Epithelial cell of esophagus (primary cell): Measurements from ENCODE around the gene CASZ1.

Source experiments
- DNase-seq: peaks from one replicate; pipeline ENCODE4 v3.0.0; 2010; ENCODE audit warnings: low read depth
- H3K4me3 ChIP-seq: 2 replicates; pipeline ENCODE4 v1.5.1; 2011; ENCODE audit warnings: mild to moderate bottlenecking, low read length, control low read depth
- TF ChIP-seq, protein P1 (sequence below): IDR thresholded peaks from 2 replicates; pipeline ENCODE4 v1.5.1; 2011; ENCODE audit warnings: low read depth, mild to moderate bottlenecking, low read length, control low read depth, inconsistent platforms; ENCODE audit not compliant: insufficient read depth; ENCODE audit errors: missing control alignments

The CASZ1 gene

DNA sequence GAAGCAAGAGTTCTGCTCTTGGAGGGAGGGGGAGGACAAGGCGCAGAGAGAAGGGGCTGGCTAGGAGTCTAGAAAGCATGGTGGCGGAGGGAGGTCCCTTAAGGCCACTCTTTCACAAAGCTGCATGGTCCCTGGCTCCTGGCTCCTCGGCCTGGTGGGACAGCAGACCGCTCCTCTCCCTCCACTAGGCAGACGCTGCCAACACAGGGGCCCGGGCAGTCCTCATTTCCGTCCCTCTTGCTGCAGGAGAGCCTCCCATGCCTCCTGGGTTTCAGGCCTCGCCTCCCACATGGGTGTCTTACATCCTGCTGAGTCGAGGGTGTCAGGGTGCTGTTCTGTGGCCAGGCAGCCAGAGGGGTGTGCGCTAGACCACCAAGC lies 108.0 kb downstream of the CASZ1 start:
- H3K4me3 ChIP-seq = no peak overlapping the region
- TF ChIP-seq, protein P1, sequence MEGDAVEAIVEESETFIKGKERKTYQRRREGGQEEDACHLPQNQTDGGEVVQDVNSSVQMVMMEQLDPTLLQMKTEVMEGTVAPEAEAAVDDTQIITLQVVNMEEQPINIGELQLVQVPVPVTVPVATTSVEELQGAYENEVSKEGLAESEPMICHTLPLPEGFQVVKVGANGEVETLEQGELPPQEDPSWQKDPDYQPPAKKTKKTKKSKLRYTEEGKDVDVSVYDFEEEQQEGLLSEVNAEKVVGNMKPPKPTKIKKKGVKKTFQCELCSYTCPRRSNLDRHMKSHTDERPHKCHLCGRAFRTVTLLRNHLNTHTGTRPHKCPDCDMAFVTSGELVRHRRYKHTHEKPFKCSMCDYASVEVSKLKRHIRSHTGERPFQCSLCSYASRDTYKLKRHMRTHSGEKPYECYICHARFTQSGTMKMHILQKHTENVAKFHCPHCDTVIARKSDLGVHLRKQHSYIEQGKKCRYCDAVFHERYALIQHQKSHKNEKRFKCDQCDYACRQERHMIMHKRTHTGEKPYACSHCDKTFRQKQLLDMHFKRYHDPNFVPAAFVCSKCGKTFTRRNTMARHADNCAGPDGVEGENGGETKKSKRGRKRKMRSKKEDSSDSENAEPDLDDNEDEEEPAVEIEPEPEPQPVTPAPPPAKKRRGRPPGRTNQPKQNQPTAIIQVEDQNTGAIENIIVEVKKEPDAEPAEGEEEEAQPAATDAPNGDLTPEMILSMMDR = no peak
- DNase-seq = no peak

DNA sequence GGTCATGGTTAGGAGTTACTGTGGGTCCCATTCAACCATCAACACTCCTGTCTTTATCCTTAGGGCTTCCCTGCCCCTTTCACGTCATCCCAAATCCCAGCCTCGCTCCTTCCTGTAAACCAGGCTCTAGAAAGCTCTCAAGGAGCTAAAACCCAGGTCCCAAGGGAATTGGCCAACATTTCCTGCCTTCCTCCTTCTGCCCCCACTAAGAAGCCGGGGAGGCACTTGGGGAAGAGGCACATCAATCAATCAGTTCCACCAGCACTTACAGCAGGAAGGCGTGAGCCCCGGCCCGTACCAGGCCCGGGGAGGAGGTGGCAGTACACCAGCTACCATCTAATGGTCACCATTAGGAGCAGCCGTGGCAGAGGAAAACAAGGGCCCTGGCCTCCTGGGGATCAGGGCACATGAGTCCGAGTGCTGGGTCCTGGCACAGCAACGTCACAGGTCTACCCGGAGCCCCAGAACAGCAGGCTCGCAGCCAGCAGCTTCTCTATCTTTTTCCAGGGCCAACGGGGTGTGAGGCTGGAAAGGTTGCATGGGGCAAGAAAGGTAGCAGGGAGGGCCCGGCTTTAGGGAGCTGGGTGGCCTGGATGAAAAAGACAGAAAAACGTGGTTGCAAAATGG lies 108.6 kb downstream of the CASZ1 start:
- no peak for DNase-seq
- H3K4me3 ChIP-seq = no peak overlapping the region
- TF ChIP-seq, protein P1 = no peak

DNA sequence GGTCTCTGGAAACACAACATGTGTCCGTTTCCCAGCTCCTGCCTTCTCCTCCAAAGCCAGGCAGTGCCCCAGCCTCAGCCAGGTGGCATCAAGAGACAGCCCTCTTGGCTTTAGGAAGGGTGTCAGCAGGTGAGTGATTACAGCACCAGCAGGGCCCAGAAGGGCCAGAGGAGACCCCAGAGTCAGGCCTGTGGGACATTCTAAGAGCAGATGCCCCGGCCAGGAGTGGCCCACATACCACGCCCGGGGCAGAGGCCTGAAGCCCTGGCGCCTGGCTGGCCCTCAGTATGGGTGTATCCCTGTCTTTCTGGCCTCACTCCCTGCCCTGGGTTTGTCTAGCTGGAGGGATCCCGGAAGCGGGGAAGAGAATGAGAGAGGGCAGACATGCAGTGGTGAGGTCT lies 109.2 kb downstream of the CASZ1 start:
- H3K4me3 ChIP-seq = no peak overlapping the region
- DNase-seq = no peak
- TF ChIP-seq, protein P1 = no peak

DNA sequence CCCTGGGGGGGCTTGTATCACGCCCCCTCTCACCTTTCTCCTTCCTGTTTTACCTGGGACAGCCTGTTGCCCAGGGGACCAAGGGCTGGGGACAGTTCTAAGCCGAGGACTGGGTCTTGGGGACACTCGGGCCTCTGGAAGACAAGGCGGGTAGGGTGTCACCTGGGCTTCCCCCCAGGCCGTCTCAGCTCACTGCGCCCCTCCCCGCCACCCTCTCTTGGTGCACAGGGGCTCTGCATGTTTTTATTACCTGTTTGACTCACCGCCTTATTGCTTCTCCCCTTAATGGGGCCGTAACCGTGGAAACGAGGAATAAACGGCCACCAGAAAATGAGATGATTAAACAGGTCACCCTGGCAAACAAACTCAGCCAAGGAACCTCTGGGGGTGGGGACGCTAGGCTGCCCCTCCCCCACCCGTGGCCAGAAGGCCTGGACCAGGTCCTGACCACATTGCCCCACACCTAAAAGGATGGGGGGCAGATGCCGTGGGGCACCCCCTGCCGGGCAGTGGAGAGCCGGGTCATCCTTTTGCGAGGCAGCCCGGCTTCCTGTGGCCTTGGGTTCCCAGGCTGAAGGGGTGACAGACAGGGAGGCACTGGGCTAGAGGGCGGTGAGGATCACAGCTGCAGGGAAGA lies 109.9 kb downstream of the CASZ1 start:
- DNase-seq = no peak
- TF ChIP-seq, protein P1 = no peak
- H3K4me3 ChIP-seq = no peak overlapping the region

DNA sequence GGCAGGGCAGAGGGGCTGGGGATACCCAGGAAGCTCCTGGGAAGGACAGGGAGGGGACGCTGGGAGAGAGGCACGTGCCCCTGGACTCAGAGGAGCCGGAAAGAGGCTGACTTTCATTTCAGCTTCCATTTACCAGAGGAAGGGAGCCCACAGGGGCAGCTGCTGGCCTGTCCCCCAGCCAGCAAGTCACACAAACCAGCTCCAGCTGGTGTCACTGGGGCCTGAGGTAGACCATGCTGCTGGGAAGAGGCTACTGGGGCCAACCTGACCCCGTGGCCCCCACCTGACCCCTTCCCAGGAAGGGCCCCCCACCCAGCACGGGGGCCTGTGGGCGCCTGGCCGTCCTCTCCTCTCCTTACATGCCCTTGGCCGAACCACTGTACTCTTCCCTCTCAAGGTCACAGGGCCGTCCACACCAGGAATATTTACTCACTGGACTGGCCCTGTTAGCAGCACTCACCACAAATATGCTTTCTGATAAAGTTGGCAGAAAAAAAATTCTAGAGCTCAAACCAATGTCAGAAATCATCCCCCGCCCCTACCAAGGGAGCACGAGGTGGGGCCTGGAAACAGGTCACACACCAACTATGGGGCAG lies 110.5 kb downstream of the CASZ1 start:
- TF ChIP-seq, protein P1 = no peak
- no peak overlapping the region for H3K4me3 ChIP-seq
- DNase-seq = no peak

DNA sequence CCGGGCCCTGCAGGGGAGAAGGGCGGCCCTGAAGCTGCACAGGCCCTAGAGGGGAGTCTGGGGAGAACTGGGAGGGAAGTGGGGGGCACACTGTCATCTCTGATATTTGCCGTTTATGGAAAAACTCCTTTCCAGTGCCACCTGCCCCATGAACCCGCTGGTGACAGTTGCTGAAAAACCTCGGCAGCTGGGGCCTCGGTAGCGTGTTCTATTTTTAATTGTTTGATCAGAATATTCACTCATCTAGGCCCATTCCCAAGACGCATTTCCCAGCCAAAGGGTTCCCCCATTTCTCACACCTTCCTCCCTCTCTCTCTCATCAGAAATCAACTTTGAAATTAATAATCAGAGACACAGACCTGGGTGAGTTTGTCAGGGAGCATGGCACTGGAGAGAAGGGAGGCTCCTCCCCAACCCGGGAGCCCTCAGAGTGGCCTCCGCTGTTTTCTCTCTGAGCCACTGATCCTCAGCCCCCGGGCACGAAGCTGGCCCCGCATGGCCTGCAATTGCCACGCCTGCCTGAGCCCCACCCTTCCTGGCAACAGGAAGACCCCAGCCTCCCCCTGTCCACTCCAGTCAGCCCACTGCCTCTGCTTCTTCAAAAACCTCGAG lies 111.1 kb downstream of the CASZ1 start:
- no peak for DNase-seq
- H3K4me3 ChIP-seq = no peak overlapping the region
- TF ChIP-seq, protein P1 = no peak
